Neural crest cell (in vitro differentiated cells): ENCODE data around the gene PDGFD. TPM values are rescaled to one million over a fixed set of nuclear protein-coding genes. Genes with fewer than 3 reads are reported as not detected.

Experiments
- DNase-seq: peaks from one replicate; pipeline ENCODE4 v3.0.0; 2021; ENCODE audit warnings: low read depth, mixed read lengths, low spot score
- H3K27ac Mint-ChIP-seq: one replicate; pipeline ENCODE4 v1.8.0; 2021; ENCODE audit warnings: mild to moderate bottlenecking, mixed read lengths; ENCODE audit not compliant: unreplicated experiment
- H3K27me3 Mint-ChIP-seq: 2 replicates; pipeline ENCODE4 v1.8.0; 2021; ENCODE audit warnings: low read depth, mild to moderate bottlenecking, mixed read lengths
- H3K36me3 Mint-ChIP-seq: 2 replicates; pipeline ENCODE4 v1.8.0; 2021; ENCODE audit warnings: low read depth, mild to moderate bottlenecking, mixed read lengths
- H3K4me1 Mint-ChIP-seq: 2 replicates; pipeline ENCODE4 v1.8.0; 2021; ENCODE audit warnings: mixed read lengths
- H3K4me3 Mint-ChIP-seq: one replicate; pipeline ENCODE4 v1.8.0; 2021; ENCODE audit warnings: mild to moderate bottlenecking, mixed read lengths
- H3K9me3 Mint-ChIP-seq: 2 replicates; pipeline ENCODE4 v1.8.0; 2021; ENCODE audit warnings: mixed read lengths
- CTCF ChIP-seq: fragments of 200-600 bp; sonication (generic); conservative IDR thresholded peaks from 2 replicates; pipeline ENCODE4 v1.5.0; 2021; ENCODE audit warnings: antibody characterized with exemption, mild to moderate bottlenecking
- total RNA-seq: library from RNA; stranded (reverse); gene quantifications from 2 replicates; pipeline ENCODE4 v1.2.1, GENCODE V29; 2021

PDGFD gene
- total RNA-seq, 1 donor from 2014 or later = 3.4 TPM

GRCh38 chr11:103994518-103994917, 169.4 kb downstream of the PDGFD start:
- DNase-seq = no peak
- no peak for TF ChIP-seq CTCF
- Mint-ChIP-seq H3K27ac (no peak overlapping the region), H3K4me3 (no peak overlapping the region), H3K4me1 (peaks cover 10% of the 10 kb centered on the region), H3K9me3 (no peaks in the 10 kb centered on the region), H3K27me3 (no peaks in the 10 kb centered on the region), H3K36me3 (no peaks in the 10 kb centered on the region)

GRCh38 chr11:103994094-103994493, 169.9 kb downstream of the PDGFD start:
- H3K36me3 Mint-ChIP-seq = no peaks in the 10 kb centered on the region
- H3K4me1 Mint-ChIP-seq = peaks cover 7% of the 10 kb centered on the region
- no peak for DNase-seq
- H3K4me3 Mint-ChIP-seq = no peak overlapping the region
- no peak for TF ChIP-seq CTCF
- H3K27ac Mint-ChIP-seq = no peak overlapping the region
- no peaks in the 10 kb centered on the region for H3K27me3 Mint-ChIP-seq
- no peaks in the 10 kb centered on the region for H3K9me3 Mint-ChIP-seq

GRCh38 chr11:103993507-103993906, 170.4 kb downstream of the PDGFD start:
- H3K27me3 Mint-ChIP-seq = no peaks in the 10 kb centered on the region
- H3K36me3 Mint-ChIP-seq = no peaks in the 10 kb centered on the region
- H3K4me1 Mint-ChIP-seq = peaks cover under 1% of the 10 kb centered on the region
- no peak overlapping the region for H3K27ac Mint-ChIP-seq
- no peak for TF ChIP-seq CTCF
- no peak overlapping the region for H3K4me3 Mint-ChIP-seq
- H3K9me3 Mint-ChIP-seq = no peaks in the 10 kb centered on the region
- no peak for DNase-seq

- H3K36me3 Mint-ChIP-seq = no peaks in the 10 kb centered on the region
- no peaks in the 10 kb centered on the region for H3K27me3 Mint-ChIP-seq
- H3K27ac Mint-ChIP-seq = no peak overlapping the region
- no peak for DNase-seq
- no peak overlapping the region for H3K4me3 Mint-ChIP-seq
- no peak for TF ChIP-seq CTCF
- H3K4me1 Mint-ChIP-seq = peaks cover 4% of the 10 kb centered on the region
- peaks cover 2% of the 10 kb centered on the region for H3K9me3 Mint-ChIP-seq
Measured at GRCh38 chr11:103988595-103988969, 175.4 kb downstream of the PDGFD start.

GRCh38 chr11:103987629-103988594, 176.0 kb downstream of the PDGFD start:
- Mint-ChIP-seq H3K36me3 (no peaks in the 10 kb centered on the region), H3K9me3 (peaks cover 2% of the 10 kb centered on the region), H3K4me3 (no peak overlapping the region), H3K4me1 (peaks cover 4% of the 10 kb centered on the region), H3K27me3 (no peaks in the 10 kb centered on the region), H3K27ac (no peak overlapping the region)
- no peak for TF ChIP-seq CTCF
- DNase-seq = no peak
